ENCODE data around the gene NUBP1. TPM values are rescaled to one million over a fixed set of nuclear protein-coding genes. Genes with fewer than 3 reads are reported as not detected.
"Not testable (repeated sequence)": the region's sequence is repeated elsewhere in the genome, so short reads cannot be mapped to it uniquely, and the experiment has no call there.

Gene NUBP1
- total RNA-seq, 1 donor = 13.0 TPM

DNA sequence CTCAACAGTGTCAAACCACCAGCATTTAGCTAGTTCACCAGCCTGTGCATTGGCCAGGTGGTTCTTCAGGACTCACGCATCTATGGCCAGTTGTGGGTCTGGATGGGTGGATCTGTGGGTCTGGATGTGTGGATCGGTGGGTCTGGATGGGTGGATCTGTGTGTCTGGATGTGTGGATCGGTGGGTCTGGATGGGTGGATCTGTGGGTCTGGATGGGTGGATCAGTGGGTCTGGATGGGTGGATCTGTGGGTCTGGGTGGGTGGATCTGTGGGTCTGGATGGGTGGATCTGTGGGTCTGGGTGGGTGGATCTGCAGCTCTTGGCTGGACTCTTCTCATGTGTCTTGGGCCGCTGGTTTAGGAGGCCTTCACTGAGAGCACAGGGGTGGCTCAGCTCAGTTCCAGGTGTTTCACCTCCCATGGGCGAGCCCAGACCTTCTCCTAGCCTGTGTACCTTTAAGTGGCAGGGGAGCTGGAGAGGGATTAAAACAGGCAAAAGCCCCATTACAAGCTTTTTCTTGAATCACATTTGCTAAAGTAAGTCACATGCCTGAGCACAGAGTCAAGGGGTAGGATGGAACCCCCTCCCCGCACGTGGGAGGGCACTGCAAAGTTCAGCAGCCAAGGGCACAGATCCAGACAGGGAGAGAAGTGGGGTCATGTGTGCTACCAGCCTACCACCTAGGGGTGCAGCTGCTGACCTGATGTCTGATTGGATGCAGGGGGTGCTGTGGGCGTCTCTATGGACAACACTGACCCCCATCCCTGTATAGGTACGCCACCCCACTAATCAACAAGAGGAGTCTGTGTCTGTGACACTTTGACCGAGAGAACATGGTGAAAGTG is 3.4 kb upstream of the NUBP1 start:
- TF ChIP-seq, protein P1, sequence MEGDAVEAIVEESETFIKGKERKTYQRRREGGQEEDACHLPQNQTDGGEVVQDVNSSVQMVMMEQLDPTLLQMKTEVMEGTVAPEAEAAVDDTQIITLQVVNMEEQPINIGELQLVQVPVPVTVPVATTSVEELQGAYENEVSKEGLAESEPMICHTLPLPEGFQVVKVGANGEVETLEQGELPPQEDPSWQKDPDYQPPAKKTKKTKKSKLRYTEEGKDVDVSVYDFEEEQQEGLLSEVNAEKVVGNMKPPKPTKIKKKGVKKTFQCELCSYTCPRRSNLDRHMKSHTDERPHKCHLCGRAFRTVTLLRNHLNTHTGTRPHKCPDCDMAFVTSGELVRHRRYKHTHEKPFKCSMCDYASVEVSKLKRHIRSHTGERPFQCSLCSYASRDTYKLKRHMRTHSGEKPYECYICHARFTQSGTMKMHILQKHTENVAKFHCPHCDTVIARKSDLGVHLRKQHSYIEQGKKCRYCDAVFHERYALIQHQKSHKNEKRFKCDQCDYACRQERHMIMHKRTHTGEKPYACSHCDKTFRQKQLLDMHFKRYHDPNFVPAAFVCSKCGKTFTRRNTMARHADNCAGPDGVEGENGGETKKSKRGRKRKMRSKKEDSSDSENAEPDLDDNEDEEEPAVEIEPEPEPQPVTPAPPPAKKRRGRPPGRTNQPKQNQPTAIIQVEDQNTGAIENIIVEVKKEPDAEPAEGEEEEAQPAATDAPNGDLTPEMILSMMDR (IDR thresholded peaks at IDR 0.05; ENCODE audit: insufficient read depth, low read depth, low read length) = no peak
- no peak for DNase-seq (ENCODE audit: low read depth)
- H3K4me3 ChIP-seq (ENCODE audit: low read depth, low read length) = no peak overlapping the region

DNA sequence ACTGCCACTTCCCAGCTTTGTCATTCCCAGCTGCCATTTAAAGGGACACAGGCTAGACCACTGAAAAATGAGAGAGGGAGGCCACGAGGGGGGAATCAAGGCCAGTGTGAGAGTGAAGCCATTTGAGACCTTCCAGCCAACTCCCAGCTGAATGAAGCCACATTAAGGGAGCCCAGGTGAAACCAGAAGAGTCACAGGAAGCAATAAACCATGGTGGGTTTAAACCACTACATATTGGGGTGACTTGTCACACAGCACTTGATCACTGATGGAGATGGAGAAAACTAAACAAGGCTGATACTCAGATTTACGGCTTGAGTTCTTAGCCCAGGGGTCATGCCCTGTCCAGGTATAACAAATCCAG is 2.8 kb upstream of the NUBP1 start:
- DNase-seq (ENCODE audit: low read depth) = no peak
- TF ChIP-seq, protein P1 (IDR thresholded peaks at IDR 0.05; ENCODE audit: insufficient read depth, low read depth, low read length) = no peak
- no peak overlapping the region for H3K4me3 ChIP-seq (ENCODE audit: low read depth, low read length)

DNA sequence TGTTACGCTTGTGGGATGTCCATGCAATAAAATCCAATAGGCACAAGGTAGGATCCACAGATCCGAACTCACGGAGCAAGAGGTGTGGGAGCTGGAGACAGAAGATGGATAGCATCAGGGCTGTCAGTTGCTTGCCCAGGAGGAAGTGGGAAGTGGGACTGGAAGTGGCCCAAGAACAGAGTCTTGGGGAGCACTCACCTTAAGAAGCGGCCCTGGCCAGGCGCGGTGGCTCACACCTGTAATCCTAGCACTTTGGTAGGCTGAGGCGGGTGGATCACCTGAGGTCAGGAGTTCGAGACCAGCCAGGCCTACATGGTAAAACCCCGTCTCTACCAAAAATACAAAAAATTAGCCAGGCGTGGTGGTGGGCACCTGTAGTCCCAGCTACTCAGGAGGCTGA is 2.4 kb upstream of the NUBP1 start:
- H3K4me3 ChIP-seq (ENCODE audit: low read depth, low read length); DNase-seq (ENCODE audit: low read depth): not testable (repeated sequence)

DNA sequence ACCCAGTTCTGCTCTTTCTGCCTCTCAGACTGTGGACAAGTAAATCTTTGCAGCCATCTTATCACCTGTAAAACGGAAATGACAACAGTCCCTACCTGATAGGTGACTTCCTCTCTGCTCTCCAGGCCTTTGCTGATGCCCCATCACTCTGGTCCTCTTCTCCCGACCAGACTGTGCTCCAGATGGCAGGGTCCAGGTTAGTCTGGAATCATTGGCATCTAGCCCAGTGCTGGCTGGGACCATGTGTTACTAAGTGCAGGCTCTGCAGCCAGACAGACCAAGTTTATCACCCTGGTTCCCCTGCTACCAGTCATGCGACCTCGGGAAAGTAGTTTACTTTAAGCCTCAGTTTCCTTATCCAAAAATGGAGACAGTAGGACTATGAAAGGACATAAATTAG is 1.8 kb upstream of the NUBP1 start:
- peak; percentile 43 for DNase-seq (ENCODE audit: low read depth)
- TF ChIP-seq, protein P1 (IDR thresholded peaks at IDR 0.05; ENCODE audit: insufficient read depth, low read depth, low read length) = no peak
- no peak overlapping the region for H3K4me3 ChIP-seq (ENCODE audit: low read depth, low read length)

DNA sequence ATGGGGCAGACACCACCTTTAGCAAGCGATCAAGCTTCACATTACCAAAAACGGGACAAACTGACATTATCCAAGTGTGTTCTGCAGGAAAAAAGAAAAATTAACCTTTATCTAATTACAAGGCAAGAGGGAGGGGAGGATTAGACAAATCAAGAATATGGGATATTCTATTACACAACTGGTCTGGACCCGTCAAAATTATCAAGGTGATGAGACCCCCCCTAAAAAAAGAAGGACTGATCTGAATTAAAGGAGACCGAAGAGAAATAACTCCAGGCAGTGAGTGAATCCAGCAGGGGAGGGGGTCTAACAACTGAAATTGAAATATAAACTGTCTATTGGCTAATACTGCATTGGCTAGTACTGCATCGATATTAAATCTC is 424 bp upstream of the NUBP1 start:
- DNase-seq (ENCODE audit: low read depth) = no peak
- TF ChIP-seq, protein P1 (IDR thresholded peaks at IDR 0.05; ENCODE audit: insufficient read depth, low read depth, low read length) = no peak
- H3K4me3 ChIP-seq (ENCODE audit: low read depth, low read length) = peak overlapping the region; percentile 74

DNA sequence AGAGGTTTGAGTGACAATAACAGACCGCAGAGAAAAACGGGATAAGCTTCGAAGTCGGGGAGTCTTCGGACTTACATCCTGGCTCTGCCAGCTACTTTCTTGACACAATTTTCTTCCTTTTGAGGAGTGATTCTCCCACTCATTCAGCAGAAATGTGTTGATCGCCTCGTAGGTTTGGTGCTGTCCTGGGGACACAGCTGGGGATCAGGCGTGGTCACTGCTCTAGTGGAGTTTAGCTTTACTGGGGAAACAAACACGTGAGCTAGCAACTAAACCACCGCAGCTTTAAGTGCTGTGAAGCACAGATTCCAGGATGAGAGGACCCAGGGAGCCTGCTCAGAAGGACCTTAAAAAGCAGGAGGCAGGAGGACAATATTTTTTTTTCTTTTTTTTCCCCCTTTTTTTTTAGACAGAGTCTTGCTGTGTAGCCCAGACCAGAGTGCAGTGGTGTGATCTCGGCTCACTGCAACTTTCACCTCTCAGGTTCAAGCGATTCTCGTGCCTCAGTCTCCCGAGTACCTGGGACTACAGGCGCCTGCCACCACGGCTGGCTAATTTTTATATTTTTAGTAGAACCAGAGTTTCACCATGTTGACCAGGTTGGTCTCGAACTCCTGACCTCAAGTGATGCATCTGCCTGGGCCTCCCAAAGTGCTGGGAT is 858 bp downstream of the NUBP1 start:
- peak overlapping the region; percentile 49 for H3K4me3 ChIP-seq (ENCODE audit: low read depth, low read length)
- DNase-seq (ENCODE audit: low read depth) = peak; percentile 53
- TF ChIP-seq, protein P1 (IDR thresholded peaks at IDR 0.05; ENCODE audit: insufficient read depth, low read depth, low read length) = no peak

DNA sequence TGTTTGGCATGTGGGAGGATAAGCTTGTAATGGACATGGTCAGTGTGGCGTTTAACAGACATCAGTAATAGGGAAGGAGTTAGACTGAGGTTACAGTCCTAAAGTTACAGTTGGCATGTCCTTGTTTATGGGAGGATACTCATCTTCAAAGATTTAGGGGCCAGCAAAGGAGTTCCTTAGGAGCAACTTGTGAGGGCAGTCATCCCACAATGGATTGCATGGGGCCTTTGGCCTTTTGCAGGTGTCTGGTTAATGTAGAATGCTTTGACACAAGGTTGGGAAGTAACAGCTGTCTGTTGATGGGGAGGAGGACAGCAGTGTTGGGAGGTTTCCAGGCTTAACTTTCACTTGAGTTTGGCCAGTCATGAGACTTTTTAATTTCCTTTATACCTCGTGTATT is 2.2 kb downstream of the NUBP1 start:
- peak; percentile 59 for DNase-seq (ENCODE audit: low read depth)
- H3K4me3 ChIP-seq (ENCODE audit: low read depth, low read length) = no peak overlapping the region
- TF ChIP-seq, protein P1 (IDR thresholded peaks at IDR 0.05; ENCODE audit: insufficient read depth, low read depth, low read length) = no peak

All from fibroblast of villous mesenchyme (primary cell).